ENCODE results near the gene CERKL.
"Not testable (repeated sequence)": the region's sequence is repeated elsewhere in the genome, so short reads cannot be mapped to it uniquely, and the experiment has no call there.

Gene CERKL

GRCh38 chr2:181656450-181657291, at the start of gene CERKL:
Gene CERKL (minus strand): TSS chr2:181657105. CDS start chr2:181657006, 99 bp downstream.
- DNase-seq = no peak

GRCh38 chr2:181702519-181702918, 45.6 kb upstream of the CERKL start:
- not testable (repeated sequence) for DNase-seq

- no peak for DNase-seq
These were observed 41.3 kb upstream of the CERKL start for GRCh38 chr2:181698223-181698622.

- DNase-seq = no peak
These were observed 40.7 kb upstream of the CERKL start for GRCh38 chr2:181697571-181697970.

- DNase-seq = no peak
These were observed 40.2 kb upstream of the CERKL start for GRCh38 chr2:181697126-181697525.

GRCh38 chr2:181694271-181694670, 37.4 kb upstream of the CERKL start:
- DNase-seq = no peak

- DNase-seq = no peak
These were observed 34.0 kb upstream of the CERKL start for GRCh38 chr2:181690860-181691259.

GRCh38 chr2:181686576-181687185, 29.8 kb upstream of the CERKL start:
- no peak for DNase-seq

- DNase-seq = no peak
These were observed 28.3 kb upstream of the CERKL start for GRCh38 chr2:181685150-181685688.

- no peak for DNase-seq
These were observed 27.7 kb upstream of the CERKL start for GRCh38 chr2:181684454-181685149.

GRCh38 chr2:181683518-181684453, 26.9 kb upstream of the CERKL start:
- no peak for DNase-seq

GRCh38 chr2:181682795-181683517, 26.1 kb upstream of the CERKL start:
- no peak for DNase-seq

GRCh38 chr2:181682026-181682789, 25.3 kb upstream of the CERKL start:
- no peak for DNase-seq

- no peak for DNase-seq
These were observed 24.3 kb upstream of the CERKL start for GRCh38 chr2:181680937-181681811.

- DNase-seq = no peak
These were observed 23.4 kb upstream of the CERKL start, which contains the start of gene NEUROD1 for GRCh38 chr2:181680055-181680936. Gene NEUROD1 (minus strand): TSS chr2:181680517. CDS start chr2:181678860, 1,657 bp downstream.

GRCh38 chr2:181679544-181679979, 22.7 kb upstream of the CERKL start:
- no peak for DNase-seq

GRCh38 chr2:181678861-181679543, 22.1 kb upstream of the CERKL start:
- DNase-seq = no peak
